Lung (tissue), 12 donors: Measurements from ENCODE around the gene RPS6KA4. TPM values are rescaled to one million over a fixed set of nuclear protein-coding genes. Genes with fewer than 3 reads are reported as not detected.

Experiments used
- ATAC-seq: fragments of 200-7000 bp; cut with Tn5 transposase; one replicate; pipeline ENCODE4 v1.9.1; 2020; ENCODE audit warnings: moderate number of reproducible peaks; ENCODE audit not compliant: insufficient read depth, low FRiP score
- DNase-seq, 3 donors: peaks; one replicate each; pipeline ENCODE4 v3.0.0-alpha.2; 2013 to 2017
- H3K27ac ChIP-seq, 2 donors: one replicate each; pipeline ENCODE4 v1.5.1; 2013; ENCODE audit warnings: mild to moderate bottlenecking in 2 of 2, moderate library complexity in 2 of 2, control low read depth in 1 of 2, inconsistent platforms in 1 of 2, low read depth in 1 of 2, low read length in 1 of 2
- H3K27me3 ChIP-seq, 3 donors: one replicate each; pipeline ENCODE4 v1.5.1; 2013; ENCODE audit warnings: low read length in 2 of 3; ENCODE audit not compliant: control insufficient read depth in 3 of 3, insufficient read depth in 3 of 3
- H3K36me3 ChIP-seq, 4 donors: one replicate each; pipeline ENCODE4 v1.5.1; 2013; ENCODE audit warnings: low read length in 4 of 4, mild to moderate bottlenecking in 1 of 4, moderate library complexity in 1 of 4; ENCODE audit not compliant: control insufficient read depth in 4 of 4, insufficient read depth in 4 of 4
- H3K4me1 ChIP-seq, 5 donors: one replicate each; pipeline ENCODE4 v1.5.1; 2013; ENCODE audit warnings: low read length in 5 of 5, mild to moderate bottlenecking in 2 of 5, moderate library complexity in 1 of 5; ENCODE audit not compliant: control insufficient read depth in 5 of 5, insufficient read depth in 5 of 5
- H3K4me3 ChIP-seq: one replicate; pipeline ENCODE4 v1.5.1; 2013; ENCODE audit warnings: mild to moderate bottlenecking, control low read depth, moderate library complexity
- H3K9ac ChIP-seq, 2 donors: one replicate each; pipeline ENCODE4 v1.5.1; 2013; ENCODE audit warnings: low read length in 2 of 2, control low read depth in 1 of 2; ENCODE audit not compliant: insufficient read depth in 1 of 2
- H3K9me3 ChIP-seq, 4 donors: one replicate each; pipeline ENCODE4 v1.5.1; 2013; ENCODE audit warnings: low read length in 3 of 4, mild to moderate bottlenecking in 1 of 4, moderate library complexity in 1 of 4; ENCODE audit not compliant: control insufficient read depth in 4 of 4, insufficient read depth in 3 of 4
- CTCF ChIP-seq: IDR thresholded peaks from 2 replicates; pipeline ENCODE4 v1.5.1; 2012; ENCODE audit warnings: mild to moderate bottlenecking; ENCODE audit errors: control extremely low read depth, extremely low read depth
- WGBS, 2 donors: extraction: QIAGEN DNeasy Blood & Tissue Kit; methylation state at CpG; one replicate each; pipeline ENCODE4 v1.1.7; 2013; 5-methylcytosine and 5-hydroxymethylcytosine counted together
- polyA plus RNA-seq, 2 donors: library from polyadenylated mRNA; stranded (reverse); fragments of 200-250 nt; gene quantifications; one replicate each; pipeline ENCODE4 v1.2.1, GENCODE V29; 2013
- total RNA-seq, 2 donors: library from RNA; depleted of rRNA in 1 of 2; stranded (reverse); fragments of >200 nt in 1 of 2; gene quantifications; one replicate each; pipeline ENCODE4 v1.2.1, GENCODE V29; 2014 to 2021
- donor health status: control.
- donor health status: control.
- donor health status: Bipolar disorder and iron deficiency.
- donor health status: healthy.
- donor health status: DM: yes; HTN: yes; CAD: no.

The RPS6KA4 gene
- total and polyA plus RNA-seq, 4 donors = 25.3 to 53.8 (median 35.4) TPM

- H3K9ac ChIP-seq = no peak overlapping the region
- TF ChIP-seq CTCF = no peak
- no peak for ATAC-seq
- no peak for DNase-seq
- peaks cover 0 to 4% (median 0%) of the 10 kb centered on the region in 4 donors for H3K9me3 ChIP-seq
- peaks cover 0 to 3% (median 3%) of the 10 kb centered on the region in 3 donors for H3K27me3 ChIP-seq
- H3K4me3 ChIP-seq = no peak overlapping the region
- no peak overlapping the region for H3K27ac ChIP-seq
- no peaks in the 10 kb centered on the region for H3K36me3 ChIP-seq
- 53 to 62% methylated on average over 15 of the region's 15 CpGs for WGBS, 2 donors
- no peaks in the 10 kb centered on the region for H3K4me1 ChIP-seq
Observed at GRCh38 chr11:64384981-64385944, 26.3 kb downstream of the RPS6KA4 start.

- no peaks in the 10 kb centered on the region for H3K4me1 ChIP-seq
- H3K27me3 ChIP-seq = peaks cover 0 to 3% (median 3%) of the 10 kb centered on the region in 3 donors
- no peak for ATAC-seq
- no peak overlapping the region for H3K27ac ChIP-seq
- WGBS, 2 donors = 80 to 82% methylated on average over 11 of the region's 11 CpGs
- peaks cover 0 to 4% (median 0%) of the 10 kb centered on the region in 4 donors for H3K9me3 ChIP-seq
- no peak for TF ChIP-seq CTCF
- no peak for DNase-seq
- no peaks in the 10 kb centered on the region for H3K36me3 ChIP-seq
- no peak overlapping the region for H3K9ac ChIP-seq
- no peak overlapping the region for H3K4me3 ChIP-seq
Observed at GRCh38 chr11:64385945-64386704, 27.2 kb downstream of the RPS6KA4 start.

GRCh38 chr11:64387916-64388315 lies 29.0 kb downstream of the RPS6KA4 start:
- Histone ChIP-seq H3K27me3 (peaks cover 0 to 3% (median 3%) of the 10 kb centered on the region in 3 donors), H3K4me1 (no peaks in the 10 kb centered on the region), H3K36me3 (no peaks in the 10 kb centered on the region), H3K9ac (no peak overlapping the region), H3K9me3 (peaks cover 0 to 4% (median 0%) of the 10 kb centered on the region in 4 donors), H3K27ac (no peak overlapping the region), H3K4me3 (no peak overlapping the region)
- no peak for TF ChIP-seq CTCF
- DNase-seq (no peak), ATAC-seq (no peak)
